GM18505 (cell line): ENCODE data around the gene ADGRG3.
"Not testable (repeated sequence)": the region's sequence is repeated elsewhere in the genome, so short reads cannot be mapped to it uniquely, and the experiment has no call there.

Experiments used
- ATAC-seq: cut with Tn5 transposase; IDR thresholded peaks from one replicate; pipeline ENCODE4 v1.9.1; 2021; ENCODE audit not compliant: unreplicated experiment
- POLR2A ChIP-seq: IDR thresholded peaks from 4 replicates; pipeline ENCODE4 v1.6.1; 2011; ENCODE audit warnings: borderline replicate concordance; ENCODE audit not compliant: insufficient read depth, insufficient read length; ENCODE audit errors: extremely low read depth

ADGRG3 gene

DNA sequence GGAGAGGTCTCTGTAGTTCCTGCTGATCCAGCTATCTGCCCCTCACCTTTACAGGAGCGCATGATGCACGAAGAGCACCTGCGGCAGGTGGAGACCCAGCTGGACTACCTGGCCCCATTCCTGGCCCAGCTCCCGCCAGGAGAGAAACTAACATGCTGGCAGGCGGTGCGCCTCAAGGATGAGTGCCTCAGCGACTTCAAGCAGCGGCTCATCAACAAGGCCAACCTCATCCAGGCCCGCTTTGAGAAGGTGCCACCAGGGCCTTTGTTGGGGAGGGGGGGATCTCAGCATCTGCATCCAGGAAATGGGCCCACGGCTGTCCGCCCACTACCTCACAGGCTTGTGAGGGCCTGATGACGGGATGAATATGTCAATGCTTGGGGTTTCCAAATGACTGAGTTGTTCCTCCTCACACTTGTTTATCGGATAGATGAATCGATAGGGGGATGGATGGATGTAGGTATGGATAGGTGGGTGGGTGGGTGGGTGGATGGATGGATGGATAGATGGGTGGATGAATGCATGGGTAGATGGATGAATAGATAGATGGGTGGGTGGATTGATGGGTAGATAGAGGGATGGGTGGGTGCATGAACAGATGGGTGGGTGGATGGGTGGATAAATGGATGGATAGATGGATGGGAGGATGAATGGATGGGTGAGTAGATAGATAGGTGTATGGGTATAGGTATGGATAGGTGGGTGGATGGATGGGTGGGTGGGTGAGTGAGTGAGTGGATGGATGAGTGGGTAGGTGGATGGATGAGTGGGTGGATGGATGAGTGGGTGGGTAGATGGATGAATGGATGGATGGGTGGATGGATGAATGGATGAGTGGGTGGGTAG lies 60.5 kb downstream of the ADGRG3 start:
- ATAC-seq: no peak
- no peak for TF ChIP-seq POLR2A

DNA sequence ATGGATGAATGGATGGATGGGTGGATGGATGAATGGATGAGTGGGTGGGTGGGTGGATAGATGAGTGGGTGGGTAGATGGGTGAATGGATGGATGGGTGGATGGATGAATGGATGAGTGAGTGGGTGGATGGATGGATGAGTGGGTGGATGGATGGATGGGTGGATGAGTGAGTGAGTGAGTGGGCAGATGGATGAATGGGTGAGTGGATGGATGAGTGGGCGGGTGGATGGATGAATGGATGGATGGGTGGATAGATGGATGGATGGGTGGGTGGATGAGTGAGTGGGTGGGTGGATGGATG lies 61.0 kb downstream of the ADGRG3 start:
- no peak for ATAC-seq
- TF ChIP-seq POLR2A: no peak

DNA sequence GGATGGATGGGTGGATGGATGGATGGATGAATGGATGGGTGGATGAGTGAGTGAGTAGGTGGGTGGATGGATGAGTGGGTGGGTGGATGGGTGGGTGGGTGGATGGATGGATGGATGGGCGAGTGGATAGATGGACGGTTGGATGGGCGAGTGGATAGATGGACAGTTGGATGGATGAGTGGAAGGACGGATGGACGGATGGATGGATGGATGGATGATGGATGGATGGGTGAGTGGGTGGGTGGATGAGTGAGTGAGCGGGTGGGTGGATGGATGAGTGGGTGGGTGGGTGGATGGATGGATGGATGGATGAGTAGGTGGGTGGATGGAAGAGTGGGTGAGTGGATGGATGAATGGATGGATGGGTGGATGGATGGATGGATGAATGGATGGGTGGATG lies 61.7 kb downstream of the ADGRG3 start:
- ATAC-seq: not testable (repeated sequence)

DNA sequence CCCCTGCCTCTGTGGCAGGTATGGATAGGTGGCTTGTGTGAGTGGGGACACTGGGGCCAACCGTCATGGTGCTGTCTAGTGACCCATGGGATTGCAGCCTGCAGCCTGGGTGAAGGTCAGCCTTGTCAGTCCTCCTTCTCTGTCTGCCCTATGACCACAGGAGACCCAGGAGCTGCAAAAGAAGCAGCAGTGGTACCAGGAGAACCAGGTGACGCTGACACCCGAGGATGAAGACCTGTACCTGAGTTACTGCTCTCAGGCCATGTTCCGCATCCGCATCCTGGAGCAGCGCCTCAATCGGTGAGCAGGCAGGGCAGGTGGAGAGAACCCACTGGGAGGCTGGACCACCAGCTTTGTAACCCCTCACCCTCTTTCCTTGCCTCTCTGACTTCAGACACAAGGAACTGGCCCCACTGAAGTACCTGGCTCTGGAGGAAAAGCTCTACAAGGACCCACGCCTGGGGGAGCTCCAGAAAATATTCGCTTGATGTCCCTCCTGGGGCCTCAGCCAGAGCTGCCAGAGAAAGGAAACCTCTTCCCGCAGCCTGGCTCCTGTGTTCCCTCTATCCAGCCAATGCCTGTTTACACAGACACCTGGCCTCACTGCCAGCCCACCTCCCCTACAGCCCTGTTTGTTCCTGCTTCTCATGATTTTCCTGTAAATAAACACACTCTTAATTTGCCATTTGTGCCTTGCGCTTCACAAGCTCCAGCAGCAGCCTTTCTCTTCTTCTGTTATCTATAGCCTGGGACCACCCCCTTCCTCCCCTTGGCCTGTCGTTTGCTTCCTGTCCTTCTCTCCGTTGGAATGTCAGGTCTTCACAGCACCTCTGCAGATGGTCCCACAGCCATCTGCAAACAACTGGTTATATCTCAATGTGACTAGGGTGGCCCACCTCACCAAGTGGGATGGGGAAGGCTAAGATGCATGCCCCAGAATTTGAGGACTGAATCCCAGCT lies 62.9 kb downstream of the ADGRG3 start:
- no peak for ATAC-seq
- no peak for TF ChIP-seq POLR2A

DNA sequence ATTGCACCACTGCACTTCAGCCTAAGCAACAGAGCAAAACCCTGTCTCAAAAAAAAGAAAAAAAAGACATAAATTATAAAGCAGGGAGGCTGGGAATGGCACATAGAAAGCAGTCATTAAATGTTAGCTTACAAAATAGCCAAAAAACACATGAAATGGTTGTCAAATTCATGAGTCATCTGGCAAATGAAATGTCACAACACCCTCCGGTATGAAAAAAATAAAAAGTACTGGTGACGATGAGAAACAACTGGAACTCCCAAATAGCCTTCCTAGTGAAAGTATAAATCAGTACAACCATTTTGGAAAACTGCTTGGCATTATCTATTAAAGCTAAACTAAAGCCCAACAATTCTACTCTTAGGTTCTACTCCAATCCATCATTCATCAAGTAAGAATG lies 63.9 kb downstream of the ADGRG3 start:
- no peak for ATAC-seq
- no peak for TF ChIP-seq POLR2A

DNA sequence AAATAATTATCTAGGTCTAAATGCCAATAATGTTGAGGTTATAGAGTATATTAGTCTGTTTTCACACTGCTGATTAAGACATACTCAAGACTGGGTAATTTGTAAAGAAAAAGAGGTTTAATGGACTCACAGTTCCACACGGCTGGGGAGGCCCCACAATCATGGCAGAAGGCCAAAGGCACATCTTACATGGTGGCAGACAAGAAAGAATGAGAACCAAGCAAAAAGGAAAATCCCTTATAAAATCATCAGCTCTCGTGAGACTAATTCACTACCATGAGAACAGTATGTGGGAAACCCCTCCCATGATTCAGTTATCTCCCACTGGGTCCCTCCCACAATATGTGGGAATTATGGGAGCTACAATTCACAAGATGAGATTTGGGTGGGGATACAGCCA lies 64.6 kb downstream of the ADGRG3 start:
- no peak for ATAC-seq

DNA sequence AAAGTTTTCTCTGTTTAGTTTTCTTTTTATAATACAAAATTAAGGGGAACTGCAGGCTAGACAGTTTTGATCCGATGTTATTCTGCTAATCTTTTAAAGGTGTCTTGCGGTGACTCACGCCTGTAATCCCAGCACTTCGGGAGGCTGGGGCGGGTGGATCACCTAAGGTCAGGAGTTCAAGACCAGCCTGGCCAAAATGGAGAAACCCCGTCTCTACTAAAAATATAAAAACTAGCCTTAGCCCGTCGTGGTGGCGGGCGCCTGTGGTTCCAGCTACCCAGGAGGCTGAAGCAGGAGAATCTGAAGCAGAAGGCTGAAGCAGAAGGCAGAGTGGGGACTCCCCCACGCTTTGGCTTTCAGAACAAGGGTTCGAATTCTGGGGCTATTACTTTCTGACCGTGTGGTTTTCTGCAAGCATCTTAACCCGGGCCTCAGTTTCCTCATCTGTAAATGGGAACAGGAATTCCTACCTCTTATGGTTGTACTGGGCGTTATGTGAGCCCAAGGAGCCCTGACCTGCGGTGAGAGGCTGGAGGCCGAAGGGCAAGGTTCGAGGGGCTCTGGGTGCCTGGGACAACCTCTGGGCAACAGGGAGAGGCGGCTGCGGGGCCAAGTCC lies 66.3 kb downstream of the ADGRG3 start:
- no peak for TF ChIP-seq POLR2A
- ATAC-seq: no peak

More for the DNA sequence above, 64.6 kb downstream of the ADGRG3 start:
- TF ChIP-seq POLR2A: no peak

DNA sequence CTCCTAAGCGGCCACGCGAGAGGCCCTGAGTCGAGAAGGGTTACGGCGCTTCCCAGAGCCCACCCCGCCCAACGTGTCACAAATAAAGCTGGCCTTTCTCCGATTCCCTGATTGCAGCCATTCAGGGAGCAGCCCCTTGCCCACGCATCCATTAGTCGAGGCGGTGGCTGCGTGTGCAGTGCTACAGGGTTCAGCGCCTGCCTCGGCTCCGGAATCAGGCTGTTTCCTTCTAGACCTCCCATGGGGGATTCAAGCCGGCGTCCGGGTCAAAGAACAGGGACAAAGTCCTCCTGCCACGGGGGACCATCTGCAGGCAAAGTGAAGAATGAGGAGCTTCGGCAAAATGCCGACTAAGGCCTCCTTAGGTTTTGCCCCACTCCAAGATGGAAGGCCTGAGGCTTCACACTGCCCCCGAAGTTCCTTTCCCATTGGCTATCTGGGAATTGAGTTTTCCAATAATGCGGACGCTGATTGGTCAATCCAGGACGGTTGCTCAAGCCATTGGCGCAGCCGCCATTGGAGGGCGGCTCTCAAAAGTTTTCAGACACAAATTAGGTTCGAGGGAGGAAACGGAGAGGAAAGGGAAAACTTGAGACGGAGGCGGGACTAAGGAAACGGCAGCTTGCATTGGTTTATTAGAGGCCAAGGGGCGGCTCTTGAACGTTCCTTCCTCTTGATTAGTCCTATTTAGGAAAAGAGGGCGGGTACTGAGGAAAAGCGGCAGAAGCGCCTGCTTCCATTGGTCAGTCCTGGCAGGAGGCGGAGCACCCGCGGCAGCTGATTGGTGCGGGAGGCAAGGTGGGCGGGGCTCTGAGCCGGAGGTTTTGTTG lies 67.0 kb downstream of the ADGRG3 start:
- peak; percentile 76 for TF ChIP-seq POLR2A

DNA sequence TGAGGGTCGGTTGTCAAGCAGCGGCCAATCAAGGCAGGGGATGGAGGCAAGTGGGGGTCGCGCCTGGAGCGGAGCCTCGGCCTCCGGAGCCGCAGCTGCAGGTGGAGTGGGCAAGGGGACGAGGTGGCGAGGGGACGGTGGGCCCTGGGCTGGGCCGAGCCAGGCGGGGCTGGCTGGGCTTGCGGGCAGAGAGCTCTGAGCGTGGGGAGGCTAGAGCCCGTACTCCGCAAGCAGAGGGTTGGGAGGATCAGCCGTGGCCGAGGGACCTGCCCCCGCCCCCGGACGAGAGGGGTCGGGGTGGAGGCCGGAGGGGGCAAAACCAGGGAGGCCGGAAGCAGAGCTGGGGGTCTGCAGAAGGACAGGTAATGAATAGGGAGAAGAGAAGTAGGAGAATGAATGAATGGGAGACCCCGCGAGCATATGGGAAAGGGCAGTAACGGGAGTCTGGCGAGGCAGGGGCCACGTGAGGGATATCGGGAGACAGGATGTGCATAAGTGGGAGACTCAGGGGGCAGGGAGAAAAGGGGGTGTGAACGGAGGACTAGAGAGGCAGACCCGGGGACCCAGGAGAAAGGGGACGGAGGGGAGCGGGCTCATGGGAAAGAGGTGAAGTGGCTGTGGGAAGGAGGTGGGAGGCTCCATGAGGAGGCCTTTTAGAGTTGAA lies 67.8 kb downstream of the ADGRG3 start, which contains the start of gene KATNB1:
Gene KATNB1, plus strand, starts transcription at position 16 of the 664 bp plus-strand sequence. CDS start 1,474 bp downstream, outside the sequence.
- no peak for TF ChIP-seq POLR2A
- no peak for ATAC-seq

More for the DNA sequence above, 67.0 kb downstream of the ADGRG3 start:
- peak; percentile 82 for ATAC-seq

DNA sequence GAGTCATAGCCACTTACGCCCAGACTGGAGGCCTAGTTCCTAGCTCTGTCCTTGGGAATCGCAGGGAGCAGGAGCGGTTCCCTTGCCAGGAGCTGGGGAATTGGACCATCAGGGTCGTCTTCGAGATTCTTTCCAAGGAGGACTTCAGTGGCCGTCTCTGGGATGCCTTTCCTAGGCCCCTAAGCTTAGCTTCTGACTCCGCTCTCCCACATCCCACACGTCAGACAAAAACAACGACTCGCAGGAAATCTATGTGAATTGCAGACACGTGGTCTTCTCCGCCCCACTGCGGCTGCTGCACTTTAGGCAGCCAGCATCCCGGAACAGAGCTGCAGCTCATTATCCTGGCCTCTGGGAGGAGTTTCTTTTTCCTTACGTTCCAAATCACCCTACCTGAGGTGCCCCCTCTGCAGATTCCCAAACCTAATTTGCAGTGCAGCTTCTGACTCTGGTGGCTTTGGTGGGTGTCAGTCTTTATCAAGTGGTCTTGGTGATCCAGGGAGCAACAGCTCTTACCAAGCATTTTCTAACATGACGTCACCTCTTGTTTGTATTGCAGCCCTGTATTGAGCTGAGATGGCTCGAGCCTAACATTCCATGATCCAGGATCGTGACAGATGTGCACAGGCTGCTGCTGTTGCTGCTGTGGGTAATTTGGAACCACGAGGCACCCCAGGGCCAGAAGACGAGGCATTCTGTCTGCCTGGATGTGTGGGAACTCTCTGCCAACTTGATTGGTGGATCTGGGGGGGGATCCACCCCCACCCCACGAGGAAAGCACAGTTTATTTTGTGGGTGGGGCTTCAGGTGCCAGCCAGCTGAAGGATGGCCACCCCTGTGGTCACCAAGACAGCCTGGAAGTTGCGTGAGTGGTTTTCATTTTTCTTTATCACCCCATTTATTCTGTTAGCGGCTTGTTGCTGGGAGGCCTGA lies 68.6 kb downstream of the ADGRG3 start:
- no peak for ATAC-seq
- TF ChIP-seq POLR2A: no peak

DNA sequence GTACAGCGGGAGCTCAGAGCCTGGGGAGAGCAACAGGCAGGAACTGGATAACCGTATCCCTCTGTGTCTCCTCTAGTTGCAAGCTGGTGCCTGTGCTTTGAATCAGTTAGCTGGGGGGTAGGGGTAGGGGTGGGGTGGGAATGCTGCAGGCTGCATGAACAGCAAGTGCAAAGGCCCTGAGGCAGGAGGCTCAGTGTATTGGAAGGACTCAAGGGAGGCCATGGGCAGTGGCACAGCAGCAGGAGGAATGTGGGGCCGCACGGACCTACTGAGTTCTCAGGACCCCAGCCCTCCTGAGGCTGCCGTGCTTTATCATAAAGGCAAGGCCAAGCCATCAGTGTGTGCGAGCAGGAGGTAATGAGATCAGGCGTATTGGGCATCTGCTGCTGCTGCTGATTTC lies 70.7 kb downstream of the ADGRG3 start:
- no peak for TF ChIP-seq POLR2A
- no peak for ATAC-seq
